Skin epidermis (tissue), 12 donors: ENCODE data around the gene C9.
"Not testable (repeated sequence)": the region's sequence is repeated elsewhere in the genome, so short reads cannot be mapped to it uniquely, and the experiment has no call there.

ENCODE experiments used
- H3K27ac ChIP-seq, 21 experiments: fragments of 200-600 bp; sonication (generic) in 11 of 21; one replicate each; pipeline ENCODE4 v1.5.0; 2020; ENCODE audit warnings: mild to moderate bottlenecking in 3 of 21, inconsistent platforms in 2 of 21, moderate library complexity in 2 of 21
- H3K4me3 ChIP-seq, 7 experiments: fragments of 200-600 bp; sonication (generic) in 2 of 7; one replicate each; pipeline ENCODE4 v1.5.0; 2020; ENCODE audit warnings: inconsistent platforms in 2 of 7, mild to moderate bottlenecking in 2 of 7, moderate library complexity in 1 of 7

The C9 gene

GRCh38 chr5:39364367-39364766 lies at the start of gene C9:
TSS of gene C9 (minus strand) at chr5:39364495. CDS start at chr5:39364464, 31 bp downstream.
- H3K27ac ChIP-seq = no peak within 1 kb of the TSS

GRCh38 chr5:39413771-39414170 lies 49.5 kb upstream of the C9 start:
- Histone ChIP-seq H3K4me3 (no peak overlapping the region), H3K27ac (no peak overlapping the region)

More at GRCh38 chr5:39364367-39364766, at the start of gene C9:
- H3K4me3 ChIP-seq = no peak within 1 kb of the TSS

DNA sequence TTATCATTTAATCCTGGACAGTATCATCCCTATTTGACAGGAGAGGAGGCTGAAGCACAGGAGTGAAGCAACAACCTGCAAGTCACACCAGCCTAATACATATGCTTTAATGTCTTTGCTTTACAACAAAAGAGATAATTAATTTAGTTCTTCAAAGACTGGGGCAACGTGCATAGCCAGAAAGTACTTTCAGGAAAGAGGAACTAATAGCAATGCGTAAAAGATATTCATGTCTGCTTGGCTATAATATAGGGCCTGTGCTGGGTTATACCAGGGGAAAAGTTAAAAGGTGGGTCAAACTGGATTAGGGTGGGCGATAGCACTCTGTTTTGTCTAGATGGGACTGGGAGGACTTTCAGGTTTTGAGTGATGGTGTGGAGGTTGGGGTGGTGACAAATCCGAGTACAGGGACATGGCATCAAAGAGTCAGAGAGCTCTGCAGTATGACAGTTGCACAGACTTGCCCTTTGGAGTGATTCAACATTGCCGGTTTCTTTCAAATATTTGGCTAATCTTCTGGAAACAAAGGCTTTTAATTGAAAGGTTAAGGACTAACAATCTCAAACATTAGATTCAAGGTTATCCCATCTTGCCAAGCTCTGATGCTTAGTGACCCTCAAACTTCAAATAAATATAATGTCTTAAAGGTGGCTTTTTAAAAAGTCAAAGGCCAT lies 48.6 kb upstream of the C9 start:
- H3K27ac ChIP-seq = peak overlapping the region in 5 of 21 experiments; percentile 2 to 62 (median 10)
- no peak overlapping the region for H3K4me3 ChIP-seq

- H3K27ac ChIP-seq = peak overlapping the region in 5 of 21 experiments; percentile 2 to 62 (median 41)
- no peak overlapping the region for H3K4me3 ChIP-seq
Measured at GRCh38 chr5:39411985-39412384, 47.7 kb upstream of the C9 start.

GRCh38 chr5:39411061-39411460 lies 46.8 kb upstream of the C9 start:
- peak overlapping the region in 5 of 21 experiments; percentile 39 to 62 (median 51) for H3K27ac ChIP-seq
- H3K4me3 ChIP-seq = no peak overlapping the region

GRCh38 chr5:39409033-39409432 lies 44.7 kb upstream of the C9 start:
- peak overlapping the region in 1 of 21 experiments; percentile 3 for H3K27ac ChIP-seq

GRCh38 chr5:39405083-39405843 lies 41.0 kb upstream of the C9 start:
- Histone ChIP-seq H3K4me3 (no peak overlapping the region), H3K27ac (peak overlapping the region in 1 of 21 experiments; percentile 3)

More at GRCh38 chr5:39409033-39409432, 44.7 kb upstream of the C9 start:
- no peak overlapping the region for H3K4me3 ChIP-seq

- H3K27ac ChIP-seq, H3K4me3 ChIP-seq: not testable (repeated sequence)
Measured at GRCh38 chr5:39403761-39404160, 39.5 kb upstream of the C9 start.

- not testable (repeated sequence) for H3K4me3 ChIP-seq
- H3K27ac ChIP-seq = peak overlapping the region in 3 of 21 experiments; percentile 0 to 62 (median 43)
Measured at GRCh38 chr5:39402140-39402539, 37.8 kb upstream of the C9 start.

DNA sequence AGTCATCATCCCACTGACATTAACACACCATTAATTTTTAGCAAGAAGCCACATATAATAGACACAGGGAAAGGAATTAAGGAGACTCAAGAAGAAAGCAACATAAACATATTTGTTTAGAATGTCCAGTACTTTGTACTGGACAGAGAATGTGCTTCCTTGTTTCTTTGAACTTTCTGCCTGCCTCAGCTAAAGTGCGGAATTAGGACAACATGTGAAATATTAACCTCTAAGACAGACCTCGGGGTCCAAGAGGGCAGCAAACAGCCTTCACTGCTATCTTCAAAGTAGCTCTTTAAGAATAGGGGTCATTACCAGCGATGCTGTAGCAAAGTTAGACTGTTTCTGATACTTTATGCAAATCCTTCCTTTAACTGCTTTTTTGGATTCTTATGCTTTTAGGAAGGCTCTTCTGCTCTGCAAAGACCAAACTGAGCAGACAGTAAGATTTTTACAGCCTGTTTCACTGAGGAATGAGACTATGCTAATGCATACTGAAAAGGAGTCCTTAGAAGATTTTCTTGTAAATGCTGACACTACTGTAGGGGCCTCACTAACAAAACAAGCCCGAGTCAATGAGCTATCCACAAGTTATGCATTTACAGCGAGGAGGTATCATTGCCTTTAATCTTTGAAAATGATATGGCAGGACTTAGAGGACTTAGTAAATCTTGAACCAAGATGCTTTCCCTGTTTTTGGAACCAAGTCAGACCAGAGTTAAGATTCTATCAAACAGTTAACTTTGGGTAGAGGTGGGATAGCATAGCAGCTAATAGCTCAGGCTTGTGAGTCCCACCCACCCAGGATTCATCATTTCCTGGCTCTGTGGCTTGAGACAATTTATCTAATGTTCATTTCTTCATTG lies 36.7 kb upstream of the C9 start:
- H3K4me3 ChIP-seq = no peak overlapping the region
- peak overlapping the region in 17 of 21 experiments; percentile 13 to 85 (median 70) for H3K27ac ChIP-seq

GRCh38 chr5:39399135-39400036 lies 35.1 kb upstream of the C9 start:
- Histone ChIP-seq H3K27ac (peak overlapping the region in 19 of 21 experiments; percentile 56 to 85 (median 70)), H3K4me3 (no peak overlapping the region)

GRCh38 chr5:39396843-39397242 lies 32.5 kb upstream of the C9 start:
- no peak overlapping the region for H3K4me3 ChIP-seq
- peak overlapping the region in 8 of 21 experiments; percentile 12 to 85 (median 40) for H3K27ac ChIP-seq

DNA sequence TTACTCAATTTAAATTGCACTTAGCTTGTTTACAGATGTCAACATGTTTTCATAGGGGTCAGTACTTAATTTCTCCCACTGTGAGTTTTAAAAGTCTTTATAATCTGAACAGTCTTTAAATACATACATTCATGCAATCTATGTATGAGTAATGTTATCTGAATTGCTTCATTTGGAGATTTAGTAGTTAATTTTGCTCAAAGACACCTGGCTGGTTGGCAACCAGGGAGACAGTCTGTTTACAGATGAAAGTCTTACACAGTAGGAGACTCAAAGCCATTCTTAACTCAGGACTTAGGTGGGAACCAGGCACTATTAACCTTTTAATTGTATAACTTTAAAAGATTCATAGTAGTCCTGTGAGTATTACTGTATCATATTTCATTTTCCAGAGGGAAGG lies 31.2 kb upstream of the C9 start:
- Histone ChIP-seq H3K4me3 (no peak overlapping the region), H3K27ac (peak overlapping the region in 5 of 21 experiments; percentile 16 to 64 (median 28))

GRCh38 chr5:39394946-39395345 lies 30.7 kb upstream of the C9 start:
- Histone ChIP-seq H3K4me3 (no peak overlapping the region), H3K27ac (peak overlapping the region in 5 of 21 experiments; percentile 16 to 64 (median 26))

DNA sequence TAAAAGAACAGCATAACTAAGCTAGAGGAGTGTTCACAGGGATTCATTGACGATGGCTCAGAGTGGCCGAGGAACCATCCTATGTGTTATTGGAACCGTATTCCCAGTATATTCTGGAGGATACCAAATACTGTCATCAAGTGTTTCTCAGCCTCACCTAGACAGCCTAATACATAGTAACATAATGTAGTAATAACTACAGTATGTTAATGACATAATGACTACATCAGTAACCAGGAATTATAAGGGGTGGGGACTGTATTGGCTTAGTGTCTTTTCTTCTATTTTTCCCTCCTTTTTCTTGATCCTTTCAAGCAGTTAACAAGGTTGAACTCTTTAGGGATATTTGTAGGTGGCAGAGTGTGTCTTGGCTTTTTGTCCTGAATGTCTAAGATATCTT lies 26.6 kb upstream of the C9 start:
- H3K27ac ChIP-seq = no peak overlapping the region
- H3K4me3 ChIP-seq = no peak overlapping the region

GRCh38 chr5:39387293-39387692 lies 23.0 kb upstream of the C9 start:
- no peak overlapping the region for H3K4me3 ChIP-seq
- H3K27ac ChIP-seq = no peak overlapping the region

DNA sequence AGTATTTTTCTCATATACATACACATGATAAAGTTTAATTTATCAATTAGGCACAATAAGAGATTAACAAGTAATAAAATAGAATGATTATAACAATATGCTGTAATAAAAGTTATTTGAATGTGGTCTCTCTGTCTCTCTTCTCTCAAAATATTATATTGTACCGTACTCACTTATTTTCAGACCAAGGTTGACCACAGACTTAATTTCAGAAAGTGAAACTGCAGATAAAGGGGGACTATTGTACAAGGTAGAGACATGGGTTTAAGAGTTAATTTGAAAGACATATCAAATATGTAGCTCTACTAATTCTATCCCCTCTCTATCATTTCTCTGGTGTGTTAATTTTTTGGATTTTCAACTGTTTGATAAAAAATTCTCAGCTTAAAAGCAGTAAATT lies 20.0 kb upstream of the C9 start:
- no peak overlapping the region for H3K27ac ChIP-seq

DNA sequence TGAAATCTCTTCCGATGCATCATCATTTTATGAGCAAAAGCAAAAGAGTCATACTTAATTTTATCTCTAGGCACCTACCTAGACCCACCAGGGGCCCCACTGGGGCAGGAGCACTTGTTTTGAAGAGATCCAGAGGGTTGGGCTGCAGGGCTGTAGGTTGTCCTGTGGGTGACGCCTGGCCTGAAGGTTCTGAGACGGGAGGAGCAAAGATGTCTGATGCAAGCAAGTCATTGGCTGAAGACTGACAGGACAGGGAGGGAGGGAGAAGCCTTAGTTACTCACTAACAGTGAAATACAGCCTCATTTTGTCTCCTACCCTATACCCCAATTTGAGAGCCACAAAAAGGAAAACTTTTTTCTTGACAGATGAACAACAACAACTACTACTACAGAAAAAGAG lies 17.1 kb upstream of the C9 start:
- H3K4me3 ChIP-seq = no peak overlapping the region
- no peak overlapping the region for H3K27ac ChIP-seq

More for the DNA sequence above, 20.0 kb upstream of the C9 start:
- H3K4me3 ChIP-seq = no peak overlapping the region

DNA sequence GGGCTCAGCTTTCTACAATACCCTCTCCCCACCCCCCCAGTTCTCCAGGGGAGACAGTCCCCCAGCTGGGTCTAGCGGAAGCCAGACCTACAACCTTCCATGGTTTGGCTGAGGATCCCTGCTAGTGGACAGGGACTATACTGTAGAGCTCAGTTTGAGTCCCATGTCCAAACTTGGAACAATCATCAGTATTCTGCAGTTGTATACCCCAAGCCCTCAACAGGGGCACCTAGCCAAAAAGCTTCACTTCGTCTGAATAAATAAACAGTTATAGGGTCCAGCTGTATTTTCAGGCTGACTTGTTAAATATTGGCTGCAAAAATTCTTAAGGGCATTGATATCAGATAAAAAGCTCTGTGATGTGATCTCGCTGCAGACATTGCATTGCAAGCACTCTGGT lies 15.4 kb upstream of the C9 start:
- no peak overlapping the region for H3K27ac ChIP-seq
- H3K4me3 ChIP-seq = no peak overlapping the region
